Right lobe of liver (tissue), 6 donors: ENCODE data around the gene LRMDA. TPM values are rescaled to one million over a fixed set of nuclear protein-coding genes. Genes with fewer than 3 reads are reported as not detected.

ENCODE experiments used
- ATAC-seq, 4 donors: fragments of 200-7000 bp; cut with Tn5 transposase; one replicate each; pipeline ENCODE4 v1.9.1; 2020; ENCODE audit warnings: mild to moderate bottlenecking in 4 of 4, moderate library complexity in 4 of 4
- DNase-seq, 3 donors: peaks; one replicate each; pipeline ENCODE4 v3.0.0-alpha.2; 2020
- H3K27ac ChIP-seq, 3 donors: fragments of 200-600 bp; one replicate each; pipeline ENCODE4 v1.8.0; 2022
- H3K27me3 ChIP-seq, 2 donors: fragments of 200-600 bp; one replicate each; pipeline ENCODE4 v1.8.0; 2022
- H3K36me3 ChIP-seq, 4 donors: fragments of 200-600 bp; sonication (generic) in 1 of 4; one replicate each; pipeline versions ENCODE4 v1.5.1 to v1.8.0; 2017 to 2022; ENCODE audit warnings: control low read depth in 1 of 4
- H3K4me1 ChIP-seq, 4 donors: fragments of 200-600 bp; sonication (generic) in 1 of 4; one replicate each; pipeline versions ENCODE4 v1.5.1 to v1.8.0; 2017 to 2022; ENCODE audit warnings: control low read depth in 1 of 4
- H3K4me3 ChIP-seq, 3 donors: fragments of 200-600 bp; one replicate each; pipeline ENCODE4 v1.8.0; 2022
- H3K9me3 ChIP-seq, 4 donors: fragments of 200-600 bp; sonication (generic) in 1 of 4; one replicate each; pipeline versions ENCODE4 v1.5.1 to v1.8.0; 2017 to 2022; ENCODE audit warnings: control low read depth in 1 of 4
- CTCF ChIP-seq, 4 donors: fragments of 200-600 bp in 3 of 4; fragments of 450-650 bp in 1 of 4; IDR thresholded peaks; one replicate each; pipeline versions ENCODE4 v1.5.1 to v1.8.0; 2016 to 2022; ENCODE audit warnings: antibody characterized with exemption in 4 of 4, mild to moderate bottlenecking in 2 of 4
- POLR2A ChIP-seq: fragments of 450-650 bp; IDR thresholded peaks from one replicate; pipeline ENCODE4 v1.6.1; 2017; ENCODE audit warnings: antibody characterized with exemption, mild to moderate bottlenecking
- WGBS: methylation state at CpG from one replicate; pipeline ENCODE4 v1.1.6; 2018; ENCODE audit warnings: low coverage, low lambda C conversion rate; ENCODE audit not compliant: insufficient coverage; ENCODE audit errors: missing lambda C conversion rate; 5-methylcytosine and 5-hydroxymethylcytosine counted together
- intact Hi-C, 2 donors: fragments of 100-400 bp; cut with DNase I; formaldehyde crosslinking; loops; one replicate each; pipeline versions ENCODE4 v1.11.2 to v1.14.1; 2022
- total RNA-seq, 6 experiments: library from RNA; depleted of rRNA in 2 of 6; stranded (reverse); fragments of >200 nt in 2 of 6; fragmentation: NEBNext Ultra II Directional in 3 of 6; extraction: Animal tissue kit (Norgen Biotek cat#: 25700) in 3 of 6; gene quantifications; one replicate each; pipeline versions ENCODE4 v1.1.0 to v1.2.4, GENCODE V29; 2016 to 2023
- donor health status: DM: no; HTN: yes; CAD: no.
- donor health status: DM: no; HTN: no; CAD: no.
- donor health status: DM: no; HTN: no; CAD: no.
- donor health status: DM: no; HTN: yes; CAD: no.
- donor health status: DM: no; HTN: yes; CAD: no.

The LRMDA gene
- total RNA-seq, 6 experiments from 2014 or later = 9.9 to 19.9 (median 16.3) TPM

DNA sequence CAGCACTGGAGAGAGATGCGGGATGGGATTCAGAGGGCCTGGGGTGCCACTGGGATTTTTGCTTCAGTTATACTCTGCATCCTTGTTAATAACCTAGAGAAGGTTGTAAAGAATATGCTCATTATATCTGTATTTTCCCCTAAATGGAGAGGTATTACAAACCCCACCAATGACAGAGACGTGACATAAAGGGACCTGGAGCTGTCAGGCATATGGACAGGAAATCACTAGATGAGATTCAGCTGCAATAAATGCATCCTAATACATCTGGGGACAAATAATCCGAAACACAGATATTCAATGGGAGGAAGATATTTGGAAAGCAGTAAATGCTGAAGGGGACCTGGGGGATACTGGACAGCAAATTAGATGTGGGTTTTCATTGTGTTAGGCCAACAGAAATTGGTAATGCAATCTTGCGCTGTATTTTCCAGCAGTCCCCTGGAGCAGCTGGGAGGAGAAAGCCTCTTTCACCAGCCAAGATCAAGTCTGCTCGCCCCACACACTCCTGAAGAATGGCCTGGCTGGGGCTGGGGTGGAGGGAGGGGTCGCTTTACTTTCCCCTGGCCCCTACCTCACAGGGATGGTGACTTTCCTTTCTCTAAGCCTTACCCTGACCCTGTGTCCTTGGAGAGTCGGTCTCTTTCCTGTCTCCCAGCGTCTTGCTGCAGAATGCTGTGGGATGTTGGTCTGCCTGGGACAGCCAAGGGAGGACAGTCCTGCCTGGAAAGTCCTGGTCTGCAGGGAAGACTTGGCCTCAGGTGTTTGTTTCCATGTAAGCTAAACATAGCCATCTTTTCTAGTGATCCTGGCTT lies 653.8 kb downstream of the LRMDA start:
- no peak overlapping the region for H3K27ac ChIP-seq
- H3K4me1 ChIP-seq = peaks cover 0 to 6% (median 0%) of the 10 kb centered on the region in 4 donors
- ATAC-seq (no peak), DNase-seq (no peak)
- H3K27me3 ChIP-seq = no peaks in the 10 kb centered on the region
- H3K9me3 ChIP-seq = no peaks in the 10 kb centered on the region
- WGBS = 75% methylated on average over 4 of the region's 8 CpGs
- no peaks in the 10 kb centered on the region for H3K36me3 ChIP-seq
- TF ChIP-seq POLR2A (no peak), CTCF (IDR thresholded peaks at IDR 0.05) (no peak)
- H3K4me3 ChIP-seq = no peak overlapping the region
- intact Hi-C loops = no loop called here

DNA sequence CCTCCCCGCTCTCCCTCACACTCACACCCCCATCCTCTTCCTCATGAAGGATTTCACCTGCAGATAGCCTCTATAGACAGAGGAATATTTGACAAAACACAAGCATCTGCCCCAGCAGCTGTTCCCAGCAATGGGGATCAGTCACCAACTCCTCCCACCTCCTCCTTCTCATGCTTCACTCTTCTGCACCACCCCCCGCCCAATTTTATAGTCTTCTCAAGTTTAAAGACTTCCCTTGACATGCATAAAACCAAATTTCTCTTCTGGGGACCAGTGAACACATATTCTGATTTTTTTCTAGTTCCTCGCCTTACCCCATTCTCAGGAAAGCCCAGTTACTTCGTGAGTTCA lies 654.4 kb downstream of the LRMDA start:
- Histone ChIP-seq H3K27ac (no peak overlapping the region), H3K27me3 (no peaks in the 10 kb centered on the region), H3K4me3 (no peak overlapping the region), H3K9me3 (no peaks in the 10 kb centered on the region), H3K4me1 (peaks cover 0 to 6% (median 0%) of the 10 kb centered on the region in 4 donors), H3K36me3 (no peaks in the 10 kb centered on the region)
- intact Hi-C loops = no loop called here
- WGBS = 82% methylated on average over 4 of the region's 4 CpGs
- TF ChIP-seq CTCF (IDR thresholded peaks at IDR 0.05) (no peak), POLR2A (no peak)
- ATAC-seq (no peak), DNase-seq (no peak)

- no peak overlapping the region for H3K4me3 ChIP-seq
- no peaks in the 10 kb centered on the region for H3K36me3 ChIP-seq
- H3K27me3 ChIP-seq = no peaks in the 10 kb centered on the region
- peak overlapping the region in 1 of 3 donors; percentile 3 for H3K27ac ChIP-seq
- intact Hi-C loops = no loop called here
- no peaks in the 10 kb centered on the region for H3K9me3 ChIP-seq
- WGBS = 68% methylated on average over 6 of the region's 6 CpGs
- peaks cover 0 to 6% (median 0%) of the 10 kb centered on the region in 4 donors for H3K4me1 ChIP-seq
- no peak for TF ChIP-seq CTCF (IDR thresholded peaks at IDR 0.05)
- no peak for TF ChIP-seq POLR2A
- DNase-seq (no peak), ATAC-seq (no peak)
These were observed 654.8 kb downstream of the LRMDA start for GRCh38 chr10:76086170-76086760.

- DNase-seq = peak; percentile 51 to 69 (median 65)
- 19% methylated on average over 8 of the region's 9 CpGs for WGBS
- no peaks in the 10 kb centered on the region for H3K27me3 ChIP-seq
These were observed 655.6 kb downstream of the LRMDA start for GRCh38 chr10:76086761-76087639.

More at GRCh38 chr10:76086761-76087639, 655.6 kb downstream of the LRMDA start:
- no peaks in the 10 kb centered on the region for H3K36me3 ChIP-seq
- intact Hi-C loops = no loop called here
- H3K9me3 ChIP-seq = no peaks in the 10 kb centered on the region
- peaks cover 0 to 6% (median 0%) of the 10 kb centered on the region in 4 donors for H3K4me1 ChIP-seq
- peak; percentile 97 to 98 (median 98) for ATAC-seq
- H3K27ac ChIP-seq = peak overlapping the region in 1 of 3 donors; percentile 3
- no peak overlapping the region for H3K4me3 ChIP-seq
- TF ChIP-seq CTCF (IDR thresholded peaks at IDR 0.05) = peak; percentile 70 to 84 (median 82)
- TF ChIP-seq POLR2A = no peak
